ENCODE measurements around the gene PDLIM5. TPM values are rescaled to one million over a fixed set of nuclear protein-coding genes. Genes with fewer than 3 reads are reported as not detected.

The PDLIM5 gene
- total RNA-seq, 1 experiment from 2014 or later: 58.0 TPM

GRCh38 chr4:94714365-94715160, 262.8 kb downstream of the PDLIM5 start:
- Histone ChIP-seq H2BK12ac (ENCODE audit: insufficient read length, low read depth, low read length) (no peak overlapping the region), H3K4ac (ENCODE audit: low read depth, low read length) (no peak overlapping the region), H4K20me1 (ENCODE audit: control insufficient read depth, insufficient read depth, insufficient read length) (no peaks in the 10 kb centered on the region), H2BK120ac (ENCODE audit: low read depth, low read length, poor library complexity, severe bottlenecking) (no peak overlapping the region), H3K79me2 (ENCODE audit: insufficient read depth, low read length) (no peaks in the 10 kb centered on the region), H3K14ac (ENCODE audit: insufficient read depth, low read length) (no peak overlapping the region), H3K79me1 (ENCODE audit: insufficient read depth, low read depth, low read length, poor library complexity, severe bottlenecking) (no peaks in the 10 kb centered on the region), H3K4me2 (ENCODE audit: insufficient read depth, insufficient read length, low read length) (no peak overlapping the region), H4K5ac (ENCODE audit: insufficient read length, low read depth, low read length) (no peak overlapping the region), H2BK15ac (ENCODE audit: low read depth, low read length) (no peak overlapping the region), H2BK20ac (ENCODE audit: low read depth, low read length, poor library complexity, severe bottlenecking) (no peak overlapping the region), H3K23ac (ENCODE audit: insufficient read length, low read depth, low read length) (no peak overlapping the region), H2AK5ac (ENCODE audit: insufficient read length, low read length) (no peak overlapping the region), H3T11ph (ENCODE audit: low read length) (no peak overlapping the region), H3K18ac (ENCODE audit: insufficient read length, low read depth, low read length) (no peak overlapping the region), H2AFZ (ENCODE audit: low read length) (no peak overlapping the region), H3K4me1 (ENCODE audit: insufficient read depth, low read length) (no peaks in the 10 kb centered on the region), H3K23me2 (ENCODE audit: insufficient read length, low read depth, low read length, poor library complexity, severe bottlenecking) (no peaks in the 10 kb centered on the region), H3K27ac (ENCODE audit: insufficient read length, low read depth, low read length) (no peak overlapping the region), H4K8ac (replicated peaks; ENCODE audit: insufficient read length, low read depth, low read length) (no peak overlapping the region), H3K27me3 (ENCODE audit: insufficient read depth, low read length) (no peaks in the 10 kb centered on the region), H2BK5ac (ENCODE audit: insufficient read length, low read length) (no peak overlapping the region), H3K9me3 (ENCODE audit: control insufficient read depth, low read depth, low read length) (no peaks in the 10 kb centered on the region), H4K91ac (ENCODE audit: insufficient read length, low read depth, low read length) (no peak overlapping the region), H3K9ac (ENCODE audit: extremely low read depth, insufficient read length, low read length) (no peak overlapping the region), H3K56ac (ENCODE audit: insufficient read length, low read depth, low read length) (no peak overlapping the region)
- no CpG with 5 or more reads among the region's 5 CpGs for WGBS (ENCODE audit: extremely low coverage, insufficient read length, low lambda C conversion rate)
- no peak overlapping the region for H3K4me3 Mint-ChIP-seq
- no peak for TF ChIP-seq CTCF (conservative IDR thresholded peaks at IDR 0.05)
- no peak for DNase-seq
- H3K36me3 Mint-ChIP-seq (ENCODE audit: insufficient read depth in 1 of 3, low read depth in 3 of 3): no peaks in the 10 kb centered on the region; a peak in 1 of 7 replicates
- H3K4me1 Mint-ChIP-seq: 0 out of 4 replicates have a peak, but pooled peaks cover 0 to 3% of the 10 kb centered on the region in 2 experiments
- no peaks in the 10 kb centered on the region for H3K9me3 Mint-ChIP-seq
- H3K27me3 Mint-ChIP-seq (ENCODE audit: low read depth): no peaks in the 10 kb centered on the region
- no peak overlapping the region for H3K27ac Mint-ChIP-seq

Data from H9 (cell line).